GM12801 (cell line): ENCODE measurements around the gene NSD1.

Experiments
- CTCF ChIP-seq: IDR thresholded peaks from one replicate; pipeline ENCODE4 v1.5.1; 2011; ENCODE audit warnings: control low read depth; ENCODE audit not compliant: insufficient read length; ENCODE audit errors: extremely low read depth

The NSD1 gene

GRCh38 chr5:177212242-177212641, 78.7 kb downstream of the NSD1 start:
- TF ChIP-seq CTCF: no peak

- TF ChIP-seq CTCF: no peak
Observed at GRCh38 chr5:177220576-177220975, 87.0 kb downstream of the NSD1 start.

DNA sequence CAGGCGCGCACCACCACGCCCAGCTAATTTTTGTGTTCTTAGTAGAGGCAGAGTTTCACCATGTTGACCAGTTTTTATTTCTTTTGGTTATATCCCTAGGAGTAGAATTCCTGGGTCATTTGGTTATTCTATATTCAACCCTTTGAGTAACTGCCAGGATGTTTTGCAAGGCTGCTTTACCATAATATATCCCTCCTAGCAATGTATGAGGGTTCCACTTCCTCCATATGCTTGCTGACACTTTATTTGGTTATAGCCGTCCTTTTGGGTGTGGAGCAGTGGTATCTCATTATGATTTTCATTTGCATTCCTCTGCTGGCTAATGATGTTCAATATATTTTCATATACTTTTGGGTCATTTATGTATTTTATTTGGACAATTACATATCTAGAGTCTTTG, 88.7 kb downstream of the NSD1 start:
- TF ChIP-seq CTCF: no peak

- TF ChIP-seq CTCF: no peak
Observed at GRCh38 chr5:177225798-177226197, 92.2 kb downstream of the NSD1 start.

DNA sequence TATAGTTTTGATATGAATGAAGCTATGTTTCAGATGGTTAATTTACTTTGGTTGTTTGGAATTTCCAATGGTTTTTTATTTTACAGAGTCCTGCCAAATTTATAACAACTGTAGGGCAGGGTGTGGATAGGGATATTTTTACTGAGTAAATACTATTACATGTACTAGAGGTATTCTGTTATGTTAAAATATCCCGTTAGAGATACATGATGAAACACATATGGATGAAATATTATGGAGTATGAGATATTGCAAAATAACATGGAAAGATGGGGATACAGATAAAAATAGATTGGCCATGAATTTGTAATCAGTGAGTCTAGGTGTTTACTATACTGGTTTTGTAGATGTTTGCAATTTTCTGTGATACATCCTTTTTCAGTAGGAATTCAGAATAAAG, 93.3 kb downstream of the NSD1 start:
- TF ChIP-seq CTCF: no peak

DNA sequence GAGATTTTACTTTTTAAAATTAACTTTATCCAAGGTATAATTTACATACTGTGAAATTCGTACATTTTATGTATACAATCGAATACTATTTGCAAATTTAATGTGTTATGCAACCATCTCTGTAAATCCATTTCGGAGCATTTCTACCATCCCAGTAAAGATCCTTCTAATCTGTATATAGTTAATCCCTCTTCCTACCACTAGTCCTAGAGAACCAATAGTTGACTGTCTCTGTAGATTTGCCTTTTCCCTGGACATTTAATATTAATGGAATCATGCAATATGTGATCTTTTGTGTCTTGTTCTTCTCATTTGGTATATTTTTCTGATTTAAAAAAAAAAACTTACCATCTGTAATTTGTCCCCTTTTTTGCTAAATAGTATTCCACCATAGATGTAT, 95.2 kb downstream of the NSD1 start:
- no peak for TF ChIP-seq CTCF

GRCh38 chr5:177230660-177231059, 97.1 kb downstream of the NSD1 start:
- TF ChIP-seq CTCF: no peak
